ENCODE measurements around the gene INSIG2.

Gene INSIG2

DNA sequence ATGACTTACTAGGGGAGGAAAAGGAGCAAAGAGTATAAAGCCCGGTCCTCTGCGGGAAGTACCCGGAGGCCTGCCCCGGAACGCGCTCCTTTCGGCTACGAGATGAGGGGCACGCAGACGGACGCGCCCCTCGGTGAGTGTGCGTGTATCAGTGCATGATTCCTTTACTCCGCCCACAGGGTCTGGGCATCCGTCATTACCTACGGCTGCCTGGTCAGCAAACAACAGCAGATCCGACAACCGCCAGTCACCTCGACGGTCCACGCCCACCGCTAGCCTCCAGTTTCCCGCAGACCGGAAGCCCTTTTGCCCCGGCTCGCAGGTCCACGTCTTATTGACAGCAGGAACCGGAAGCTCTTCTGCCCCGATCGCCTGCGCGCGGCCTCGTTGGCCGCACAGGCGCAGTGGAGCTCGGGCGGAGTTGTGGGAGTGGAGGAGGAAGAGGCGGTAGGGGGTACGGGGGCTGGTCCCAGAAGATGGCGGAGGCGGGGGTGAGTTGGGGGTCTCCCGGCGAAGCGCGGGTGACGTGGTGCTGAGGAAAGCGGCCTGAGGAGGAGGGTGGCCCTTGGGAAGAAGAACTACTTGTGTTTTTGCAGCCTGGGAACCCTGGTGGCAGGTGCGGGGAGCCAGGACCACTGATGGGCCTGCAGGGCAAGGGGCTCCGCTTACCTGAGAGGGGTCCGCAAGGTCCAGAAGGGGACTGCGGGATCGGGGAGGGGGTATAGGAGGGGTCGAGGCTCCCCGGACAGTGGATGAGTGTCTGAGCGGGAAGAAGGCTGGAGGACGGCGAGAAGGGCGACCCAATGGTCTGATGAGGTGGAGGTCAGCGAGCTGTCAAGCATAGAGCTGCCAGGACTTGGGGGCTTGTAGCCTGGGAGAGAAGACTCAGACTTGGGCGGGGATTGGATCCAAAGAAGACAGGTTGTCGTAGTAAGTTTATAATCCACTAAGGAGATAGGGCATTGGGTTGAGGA is at the start of gene INSIG2:
INSIG2 (plus strand) TSS at position 421 of the 974 bp plus-strand sequence. CDS start 8,086 bp downstream, outside the sequence.
- DNase-seq (ENCODE audit: low spot score) = peak; percentile 95

DNA sequence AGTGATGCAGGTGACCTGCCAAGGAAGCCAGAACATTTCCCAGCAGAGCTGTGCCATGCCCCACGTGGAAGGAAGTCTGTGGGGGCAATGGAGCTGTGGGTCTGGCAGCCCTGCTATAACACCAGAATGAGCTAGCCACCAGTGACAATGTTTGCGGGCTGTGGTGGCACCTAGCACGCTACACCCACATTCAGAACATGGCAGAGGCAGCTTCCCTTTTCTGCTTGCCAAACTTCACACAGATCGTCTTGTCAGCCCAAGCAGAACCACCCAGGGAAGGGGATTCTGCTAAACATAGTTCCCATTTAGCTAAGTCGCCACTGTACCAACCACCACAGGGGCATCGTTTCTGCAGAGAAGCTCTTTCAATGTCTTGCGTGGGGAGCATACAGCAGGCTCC is 47.4 kb upstream of the INSIG2 start:
- no peak for DNase-seq (ENCODE audit: low spot score)

DNA sequence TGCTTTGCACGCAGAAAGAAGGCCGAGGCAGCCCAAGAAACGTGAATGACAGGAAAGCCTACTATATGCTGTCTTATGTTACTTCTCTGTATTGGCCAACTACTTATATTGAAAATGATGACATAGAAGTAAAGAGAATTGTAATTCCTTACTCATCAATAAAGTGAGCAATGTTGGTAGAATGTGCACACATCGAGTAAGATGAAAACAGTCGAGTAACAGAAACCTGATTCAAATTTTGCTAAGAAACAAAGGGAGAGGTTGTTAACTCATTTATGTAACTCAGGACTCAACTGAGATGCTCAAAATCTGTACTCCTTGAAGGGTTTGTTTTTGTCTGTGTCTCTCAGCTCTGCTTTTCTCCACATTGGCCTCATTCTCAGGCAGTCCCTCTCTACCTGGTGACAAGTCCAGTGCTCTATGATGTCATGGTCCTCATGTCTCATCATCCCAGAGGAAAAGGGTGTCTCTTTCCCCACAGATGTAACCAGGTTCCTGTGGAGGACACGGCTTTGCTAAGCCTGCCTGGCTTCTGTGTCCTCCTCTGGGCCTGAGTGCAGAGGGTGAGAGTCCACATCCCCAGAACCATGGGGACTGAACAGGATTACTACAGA is 44.1 kb upstream of the INSIG2 start:
- DNase-seq (ENCODE audit: low spot score) = no peak

GRCh38 chr2:118044854-118045253 is 43.4 kb upstream of the INSIG2 start:
- no peak for DNase-seq (ENCODE audit: low spot score)

DNA sequence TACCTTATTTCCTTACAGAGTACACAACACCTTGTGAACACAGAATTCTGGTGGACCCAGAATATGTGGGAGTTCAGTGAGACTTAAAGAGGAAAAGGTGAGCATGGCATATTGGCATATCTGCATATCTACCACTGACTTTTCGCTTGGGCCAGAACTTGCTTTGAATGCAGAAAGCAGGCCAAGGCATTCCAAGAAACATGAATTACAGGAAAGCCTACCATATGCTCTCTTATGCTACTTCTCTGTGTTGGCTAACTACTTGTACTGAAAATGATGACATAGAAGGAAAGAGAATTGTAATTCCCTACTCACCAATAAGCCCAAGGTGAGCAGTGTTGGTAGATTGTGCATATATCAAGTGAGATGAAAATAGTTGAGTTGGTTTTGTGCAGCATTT is 43.0 kb upstream of the INSIG2 start:
- no peak for DNase-seq (ENCODE audit: low spot score)

- peak; percentile 29 for DNase-seq (ENCODE audit: low spot score)
Observed at GRCh38 chr2:118046634-118047210, 41.5 kb upstream of the INSIG2 start.

DNA sequence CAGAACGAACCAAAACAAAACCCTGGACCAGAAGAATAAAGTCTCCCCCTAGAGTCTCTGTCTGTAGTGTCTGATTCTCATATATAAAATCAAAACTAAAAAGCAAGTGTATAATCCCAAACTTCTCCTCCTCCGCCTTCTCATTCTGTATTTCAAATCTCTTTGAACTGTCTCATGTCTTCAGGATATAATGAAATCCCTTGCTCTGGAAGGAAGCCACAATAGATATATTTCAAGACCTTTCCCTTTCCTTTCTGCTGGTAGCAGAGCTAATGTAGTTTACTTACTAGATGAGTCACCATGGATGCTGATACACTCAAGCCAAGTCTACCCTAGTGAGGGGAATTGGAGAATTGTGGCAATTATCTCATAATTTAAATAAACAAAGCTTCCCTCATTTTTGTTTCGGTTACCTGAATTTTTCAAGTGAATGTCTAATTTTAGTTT is 40.9 kb upstream of the INSIG2 start:
- no peak for DNase-seq (ENCODE audit: low spot score)

DNA sequence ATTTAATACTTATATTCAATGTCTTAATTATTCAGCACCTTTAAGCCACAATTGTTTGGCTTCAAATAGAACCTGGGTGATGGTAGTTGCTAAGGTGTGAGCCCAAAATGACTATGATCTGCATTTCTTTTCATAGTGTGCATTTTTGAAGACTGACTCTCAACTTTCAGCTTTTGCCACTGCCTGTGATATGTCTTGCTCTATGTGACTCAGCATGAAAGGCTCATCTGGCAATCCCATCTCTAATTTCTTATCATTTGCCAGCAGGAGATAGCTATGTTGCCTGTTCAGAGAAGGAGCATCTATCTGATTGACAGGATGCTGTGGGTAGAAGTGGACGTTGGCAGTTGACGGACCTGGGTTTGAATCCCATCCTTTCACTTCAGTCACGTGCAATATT is 39.9 kb upstream of the INSIG2 start:
- no peak for DNase-seq (ENCODE audit: low spot score)

DNA sequence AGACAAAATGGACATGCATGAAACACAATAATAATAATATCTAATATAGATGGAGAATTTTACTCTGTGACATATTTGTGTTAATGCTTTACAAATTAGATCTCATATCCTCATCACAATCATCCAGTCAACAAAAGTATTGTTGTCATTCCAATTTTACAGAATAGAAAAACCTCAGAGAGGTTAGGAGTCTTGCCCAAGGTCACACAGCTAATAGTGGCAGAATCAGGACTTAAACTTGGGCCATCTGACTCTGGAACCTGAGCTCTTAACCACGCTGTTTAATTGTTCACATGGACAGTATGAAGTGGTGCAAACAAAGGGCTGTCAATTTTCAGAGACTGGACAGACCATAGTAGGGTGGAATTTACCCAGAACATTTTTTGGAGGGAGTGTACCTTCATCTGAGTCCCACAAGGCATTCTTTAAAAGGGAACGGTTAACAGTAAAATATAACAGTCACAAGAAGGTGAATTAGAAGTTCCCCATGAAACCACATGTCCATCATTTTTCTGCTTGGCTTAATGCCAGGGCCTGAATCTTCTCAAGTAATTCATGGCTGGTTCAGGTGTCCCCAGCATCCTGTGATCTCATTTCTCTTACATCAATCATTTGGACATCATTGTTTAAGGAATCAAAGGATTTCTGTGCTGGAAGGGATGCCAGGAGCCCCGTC is 39.0 kb upstream of the INSIG2 start:
- DNase-seq (ENCODE audit: low spot score) = no peak

DNA sequence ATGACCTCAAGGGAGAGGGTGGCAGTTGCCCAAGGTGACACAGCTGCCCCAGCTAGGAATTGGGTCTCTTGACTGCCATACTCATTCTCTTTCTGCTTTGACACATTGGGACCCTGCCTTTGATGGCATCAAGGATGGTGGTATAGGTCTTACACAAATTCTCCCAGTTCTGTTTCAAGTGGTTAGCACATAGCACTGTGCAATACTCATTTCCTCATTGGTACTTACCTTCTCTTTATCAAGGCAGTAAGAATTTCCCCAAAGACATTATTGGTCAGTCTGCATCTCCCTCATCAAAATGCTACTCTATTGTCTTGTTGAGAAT is 38.5 kb upstream of the INSIG2 start:
- DNase-seq (ENCODE audit: low spot score) = no peak

GRCh38 chr2:118050386-118050785 is 37.9 kb upstream of the INSIG2 start:
- no peak for DNase-seq (ENCODE audit: low spot score)

DNA sequence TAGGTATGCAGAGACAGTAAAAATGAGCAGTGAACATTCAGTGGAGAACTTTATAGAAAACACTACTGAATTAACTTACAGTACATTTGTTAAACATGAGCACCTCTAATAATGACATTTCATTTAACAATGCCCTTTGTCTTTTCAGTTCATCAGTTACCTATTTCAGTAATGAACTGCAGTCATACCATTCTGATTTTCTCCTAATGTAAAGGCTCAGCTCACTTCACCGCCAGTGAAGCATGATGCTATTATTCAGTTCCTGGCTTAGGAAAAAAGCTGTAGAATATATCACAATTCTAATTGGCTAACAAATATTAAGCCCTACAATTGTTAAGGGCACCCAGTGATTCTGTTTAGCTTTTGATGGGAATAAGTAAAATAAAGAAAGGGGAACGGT is 37.3 kb upstream of the INSIG2 start:
- no peak for DNase-seq (ENCODE audit: low spot score)

DNA sequence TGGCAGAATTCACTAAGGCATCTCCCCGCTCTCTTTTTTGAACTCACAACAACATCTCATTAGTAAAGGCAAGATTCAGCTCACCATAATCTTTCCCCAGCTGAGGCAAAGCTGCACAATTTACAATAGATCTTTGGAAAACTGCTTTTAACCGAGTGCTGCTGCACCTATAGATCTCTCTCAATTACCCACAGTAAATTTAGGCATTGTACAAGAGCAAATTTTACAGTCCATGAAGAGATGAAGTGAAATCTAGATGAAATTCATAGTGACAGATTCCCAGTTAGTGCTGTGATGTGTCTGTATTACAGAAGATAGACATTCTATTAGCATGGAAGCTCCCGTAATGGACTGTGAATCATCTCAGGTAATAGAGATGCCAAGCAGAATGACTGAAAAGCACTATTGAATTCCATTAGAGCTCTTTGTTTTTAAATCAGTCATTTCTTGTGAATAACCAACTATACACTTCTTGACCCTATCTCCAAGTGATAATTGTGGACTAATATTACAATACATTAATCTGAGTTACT is 36.4 kb upstream of the INSIG2 start:
- no peak for DNase-seq (ENCODE audit: low spot score)

DNA sequence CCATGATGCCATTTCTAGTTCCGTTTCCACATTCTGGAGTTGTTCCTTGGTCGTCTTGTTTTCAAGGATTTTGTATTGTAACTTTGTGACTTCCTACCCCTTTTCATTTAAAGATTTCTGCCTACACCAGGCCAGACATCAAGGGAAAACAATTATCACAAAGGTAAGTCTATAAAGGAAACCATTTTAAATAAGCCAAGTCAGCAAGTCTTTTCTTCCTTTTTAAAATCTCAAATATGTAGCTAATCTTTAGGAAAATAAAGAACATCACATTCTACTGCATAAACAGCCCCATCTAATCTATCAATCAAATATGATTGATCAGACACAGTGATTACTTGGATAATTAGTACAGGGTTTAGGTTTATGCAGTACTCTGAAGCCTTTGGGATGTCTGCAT is 35.8 kb upstream of the INSIG2 start:
- no peak for DNase-seq (ENCODE audit: low spot score)

DNA sequence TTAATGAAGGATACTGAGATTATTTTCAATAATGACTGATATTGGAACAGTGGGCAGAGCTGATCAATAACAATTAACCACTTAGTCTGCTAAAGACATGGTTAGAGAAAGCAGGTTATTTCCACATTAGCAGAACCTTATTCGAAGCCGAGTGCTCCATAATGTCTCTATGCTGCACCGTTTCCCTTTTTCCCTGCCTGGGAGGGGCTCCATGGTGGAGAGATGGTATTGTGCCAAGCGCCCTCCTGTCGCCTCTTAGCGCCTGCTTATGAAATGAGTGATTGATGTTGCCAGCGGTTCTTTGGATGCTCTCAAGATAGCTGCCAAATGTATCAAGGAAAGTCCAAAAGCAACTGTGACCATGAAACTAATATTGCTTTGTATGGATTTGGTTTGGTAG is 34.6 kb upstream of the INSIG2 start:
- DNase-seq (ENCODE audit: low spot score) = no peak

DNA sequence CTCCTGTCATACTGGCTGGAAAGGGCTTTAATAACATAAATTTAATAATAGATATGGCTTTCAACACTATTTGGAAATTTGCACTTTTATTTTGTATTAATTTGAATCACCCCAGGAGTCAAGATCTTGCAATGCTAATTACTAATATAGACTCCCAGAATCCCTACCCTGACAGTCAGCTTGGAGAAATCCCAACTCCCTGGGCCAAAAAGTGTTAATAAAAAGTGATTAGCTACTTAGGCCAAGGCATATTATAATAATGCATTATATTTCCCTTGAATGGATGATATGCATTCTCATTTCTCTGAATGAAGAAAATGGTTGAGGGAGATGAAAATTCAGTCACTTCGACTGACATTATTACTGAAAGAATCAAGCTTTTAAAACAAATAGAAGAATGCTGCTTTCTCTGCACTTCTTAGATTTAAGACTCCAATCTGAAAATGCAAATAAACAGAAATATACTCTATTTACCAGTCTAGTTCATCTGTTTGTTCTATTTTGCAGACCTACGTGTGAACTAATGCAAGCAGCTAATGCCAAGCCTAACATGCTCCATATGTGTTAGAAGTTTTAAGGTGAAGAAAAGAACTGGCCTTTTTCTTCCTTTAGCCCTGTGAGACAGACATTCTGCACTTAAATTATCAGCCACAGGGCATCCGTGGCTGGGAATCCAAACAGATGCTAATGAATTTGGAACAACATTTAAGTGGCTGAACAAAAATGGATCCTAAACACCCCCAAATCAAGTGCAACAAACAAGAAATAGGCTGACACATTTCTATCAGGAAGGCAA is 33.9 kb upstream of the INSIG2 start:
- DNase-seq (ENCODE audit: low spot score) = no peak

DNA sequence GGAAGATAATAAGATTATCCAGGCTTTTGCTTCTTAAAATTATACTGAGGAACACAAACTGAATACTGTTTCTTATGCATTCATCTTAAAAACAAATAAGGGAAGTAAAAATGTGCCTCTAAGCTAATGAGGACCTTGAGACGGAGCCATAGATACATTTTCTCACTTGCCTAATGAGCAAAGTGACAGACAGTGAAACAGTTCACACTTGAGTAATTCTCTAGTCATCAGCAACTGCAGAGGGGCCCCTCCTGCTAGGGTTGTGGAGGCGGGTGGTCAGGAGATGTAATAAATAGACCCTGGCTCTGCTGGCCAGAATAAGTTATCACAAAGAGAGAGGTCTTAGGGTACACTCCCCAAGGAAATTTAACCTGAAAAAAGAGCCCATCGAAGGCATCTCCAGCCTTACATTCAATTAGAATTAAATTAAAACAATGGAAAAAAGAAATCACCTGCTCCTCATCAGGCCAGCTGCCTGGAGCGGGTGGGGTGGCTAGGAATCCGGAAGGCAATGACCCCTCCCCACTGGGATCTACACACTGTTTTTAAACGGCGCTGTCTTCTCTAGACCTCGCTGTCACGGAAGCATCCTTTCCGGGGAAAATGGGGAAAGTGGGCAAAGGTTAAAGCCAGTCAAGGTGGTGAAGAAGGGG is 32.6 kb upstream of the INSIG2 start:
- DNase-seq (ENCODE audit: low spot score) = no peak

DNA sequence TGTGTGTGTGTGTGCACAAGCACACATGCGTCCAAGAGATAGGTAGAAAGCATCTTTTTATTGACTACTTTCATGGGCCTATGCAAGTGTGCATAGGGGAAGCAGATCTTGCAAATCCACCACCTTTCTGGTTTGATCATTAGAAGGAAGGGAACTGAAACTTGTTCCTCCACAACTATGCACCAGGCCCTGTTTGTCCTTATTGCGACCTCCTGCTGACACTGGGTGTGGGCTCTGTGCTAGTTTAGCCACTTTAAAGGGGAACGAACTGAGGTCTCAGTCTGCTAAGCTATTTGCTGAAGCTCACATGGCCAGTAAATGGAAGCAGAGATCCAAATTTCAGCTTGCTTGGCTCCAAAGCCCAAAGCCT is 32.1 kb upstream of the INSIG2 start:
- DNase-seq (ENCODE audit: low spot score) = no peak

DNA sequence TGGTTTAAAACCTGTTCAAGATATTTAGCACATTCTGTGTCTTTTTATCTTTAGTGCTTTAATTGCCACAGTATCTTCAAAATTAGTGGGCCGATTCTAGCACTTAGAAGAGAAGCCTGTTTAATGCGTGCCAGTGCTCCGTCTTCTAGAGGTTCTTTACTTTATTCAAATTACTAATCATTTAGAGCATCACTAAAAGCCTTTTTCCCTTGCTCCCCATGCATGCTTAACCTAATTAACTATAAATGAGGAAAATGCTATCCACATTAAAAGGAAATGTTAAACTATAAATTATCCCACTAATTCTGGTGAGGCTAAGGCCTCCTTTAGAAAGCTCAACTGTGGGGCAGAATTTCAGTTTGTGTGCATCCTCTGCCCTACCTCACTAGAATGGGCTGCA is 31.5 kb upstream of the INSIG2 start:
- no peak for DNase-seq (ENCODE audit: low spot score)

DNA sequence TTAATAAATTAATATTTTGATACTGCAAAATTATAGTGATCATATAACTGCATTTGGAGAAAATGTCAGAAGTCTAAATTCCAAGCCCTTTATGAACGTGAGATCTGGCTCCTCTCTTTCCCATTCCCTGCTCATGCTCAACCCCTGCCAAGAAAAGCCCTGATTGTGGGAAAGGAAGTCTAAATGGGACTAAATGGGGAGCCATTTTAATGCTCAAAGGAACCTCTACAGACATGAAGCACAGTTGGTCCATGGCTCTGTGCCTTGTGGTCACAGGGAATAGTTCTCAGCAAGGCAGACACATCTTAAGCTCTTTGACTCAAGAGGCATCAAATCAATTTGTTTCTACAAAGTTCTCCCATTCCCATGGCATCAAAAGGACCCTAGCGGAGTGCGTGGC is 29.3 kb upstream of the INSIG2 start:
- DNase-seq (ENCODE audit: low spot score) = no peak

DNA sequence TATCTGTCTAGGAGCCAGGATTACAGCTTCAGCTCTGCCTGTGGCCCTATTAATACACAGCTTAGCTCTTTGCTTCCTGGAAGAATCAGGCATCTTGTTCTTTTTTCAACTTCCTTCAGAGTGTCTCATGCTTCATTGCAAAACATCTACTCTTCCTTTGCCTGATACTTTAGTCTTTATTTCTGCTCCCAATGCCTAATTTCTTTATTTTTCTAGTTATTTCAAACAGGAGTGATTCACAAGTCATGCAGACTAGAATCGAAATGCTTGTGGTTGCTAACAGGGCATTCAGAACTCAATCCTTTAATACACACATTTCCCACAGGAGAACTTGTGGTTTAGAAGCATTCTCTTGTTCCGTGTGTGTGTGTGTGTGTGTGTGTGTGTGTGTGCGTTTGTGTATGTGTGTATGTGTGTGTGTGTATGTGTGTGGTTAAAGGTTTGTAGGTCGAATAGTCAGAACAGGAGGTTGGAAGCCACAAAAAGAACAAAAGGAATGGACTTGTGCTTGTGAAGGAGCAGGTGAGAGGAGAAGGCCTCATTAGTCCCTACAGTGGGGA is 28.3 kb upstream of the INSIG2 start:
- DNase-seq (ENCODE audit: low spot score) = no peak
